ENCODE measurements around the gene TRAPPC1.

Gene TRAPPC1

GRCh38 chr17:7951143-7951792 lies 19.5 kb upstream of the TRAPPC1 start:
- no peak for DNase-seq (ENCODE audit: low read depth)
- H3K4me3 ChIP-seq (ENCODE audit: low read length) = no peak overlapping the region
- TF ChIP-seq CTCF (conservative IDR thresholded peaks at IDR 0.05; ENCODE audit: low read depth, low read length) = no peak

GRCh38 chr17:7950578-7950977 lies 18.8 kb upstream of the TRAPPC1 start:
- no peak for TF ChIP-seq CTCF (conservative IDR thresholded peaks at IDR 0.05; ENCODE audit: low read depth, low read length)
- DNase-seq (ENCODE audit: low read depth) = no peak
- H3K4me3 ChIP-seq (ENCODE audit: low read length) = no peak overlapping the region

- H3K4me3 ChIP-seq (ENCODE audit: low read length) = no peak overlapping the region
- no peak for DNase-seq (ENCODE audit: low read depth)
- no peak for TF ChIP-seq CTCF (conservative IDR thresholded peaks at IDR 0.05; ENCODE audit: low read depth, low read length)
Measured at GRCh38 chr17:7947651-7948050, 15.9 kb upstream of the TRAPPC1 start.

GRCh38 chr17:7946441-7946840 lies 14.7 kb upstream of the TRAPPC1 start:
- TF ChIP-seq CTCF (conservative IDR thresholded peaks at IDR 0.05; ENCODE audit: low read depth, low read length) = no peak
- no peak for DNase-seq (ENCODE audit: low read depth)
- H3K4me3 ChIP-seq (ENCODE audit: low read length) = no peak overlapping the region

GRCh38 chr17:7945651-7946050 lies 13.9 kb upstream of the TRAPPC1 start:
- no peak for TF ChIP-seq CTCF (conservative IDR thresholded peaks at IDR 0.05; ENCODE audit: low read depth, low read length)
- H3K4me3 ChIP-seq (ENCODE audit: low read length) = no peak overlapping the region
- DNase-seq (ENCODE audit: low read depth) = no peak

- TF ChIP-seq CTCF (conservative IDR thresholded peaks at IDR 0.05; ENCODE audit: low read depth, low read length) = no peak
- DNase-seq (ENCODE audit: low read depth) = no peak
- no peak overlapping the region for H3K4me3 ChIP-seq (ENCODE audit: low read length)
Measured at GRCh38 chr17:7944326-7944725, 12.6 kb upstream of the TRAPPC1 start.

- no peak for TF ChIP-seq CTCF (conservative IDR thresholded peaks at IDR 0.05; ENCODE audit: low read depth, low read length)
- H3K4me3 ChIP-seq (ENCODE audit: low read length) = no peak overlapping the region
- no peak for DNase-seq (ENCODE audit: low read depth)
Measured at GRCh38 chr17:7943291-7943690, 11.5 kb upstream of the TRAPPC1 start.

Data from retinal pigment epithelial cell (primary cell).